ENCODE data around the gene ABI1.

Gene ABI1

GRCh38 chr10:26855186-26855585, 5.6 kb downstream of the ABI1 start:
- in situ Hi-C loops (cut with MboI; ENCODE audit: low sequenced_read_pairs) = no loop called here

GRCh38 chr10:26854524-26854923, 6.2 kb downstream of the ABI1 start:
- in situ Hi-C loops (cut with MboI; ENCODE audit: low sequenced_read_pairs) = no loop called here

GRCh38 chr10:26844396-26844975, 16.3 kb downstream of the ABI1 start:
- in situ Hi-C loops (cut with MboI; ENCODE audit: low sequenced_read_pairs) = no loop called here

- in situ Hi-C loops (cut with MboI; ENCODE audit: low sequenced_read_pairs) = no loop called here
These were observed 17.0 kb downstream of the ABI1 start for GRCh38 chr10:26843736-26844135.

- in situ Hi-C loops (cut with MboI; ENCODE audit: low sequenced_read_pairs) = no loop called here
These were observed 18.9 kb downstream of the ABI1 start for GRCh38 chr10:26841733-26842317.

GRCh38 chr10:26840938-26841732, 19.6 kb downstream of the ABI1 start:
- in situ Hi-C loops (cut with MboI; ENCODE audit: low sequenced_read_pairs) = no loop called here

GRCh38 chr10:26839966-26840627, 20.7 kb downstream of the ABI1 start:
- in situ Hi-C loops (cut with MboI; ENCODE audit: low sequenced_read_pairs) = no loop called here

- in situ Hi-C loops (cut with MboI; ENCODE audit: low sequenced_read_pairs) = no loop called here
These were observed 23.6 kb downstream of the ABI1 start for GRCh38 chr10:26837139-26837538.

- in situ Hi-C loops (cut with MboI; ENCODE audit: low sequenced_read_pairs) = no loop called here
These were observed 25.7 kb downstream of the ABI1 start for GRCh38 chr10:26835025-26835424.

- in situ Hi-C loops (cut with MboI; ENCODE audit: low sequenced_read_pairs) = no loop called here
These were observed 27.8 kb downstream of the ABI1 start for GRCh38 chr10:26832960-26833359.

GRCh38 chr10:26831936-26832335, 28.8 kb downstream of the ABI1 start:
- in situ Hi-C loops (cut with MboI; ENCODE audit: low sequenced_read_pairs) = no loop called here

GRCh38 chr10:26829810-26830515, 30.8 kb downstream of the ABI1 start:
- in situ Hi-C loops (cut with MboI; ENCODE audit: low sequenced_read_pairs) = no loop called here

- in situ Hi-C loops (cut with MboI; ENCODE audit: low sequenced_read_pairs) = no loop called here
These were observed 36.6 kb downstream of the ABI1 start for GRCh38 chr10:26824015-26824690.

GRCh38 chr10:26821699-26822570, 38.8 kb downstream of the ABI1 start:
- in situ Hi-C loops (cut with MboI; ENCODE audit: low sequenced_read_pairs) = no loop called here

GRCh38 chr10:26815500-26815899, 45.3 kb downstream of the ABI1 start:
- in situ Hi-C loops (cut with MboI; ENCODE audit: low sequenced_read_pairs) = no loop called here

- in situ Hi-C loops (cut with MboI; ENCODE audit: low sequenced_read_pairs) = no loop called here
These were observed 50.2 kb downstream of the ABI1 start for GRCh38 chr10:26810435-26811026.

- in situ Hi-C loops (cut with MboI; ENCODE audit: low sequenced_read_pairs) = no loop called here
These were observed 50.8 kb downstream of the ABI1 start for GRCh38 chr10:26809973-26810372.

GRCh38 chr10:26807532-26807931, 53.2 kb downstream of the ABI1 start:
- in situ Hi-C loops (cut with MboI; ENCODE audit: low sequenced_read_pairs) = no loop called here

GRCh38 chr10:26806557-26806956, 54.2 kb downstream of the ABI1 start:
- in situ Hi-C loops (cut with MboI; ENCODE audit: low sequenced_read_pairs) = no loop called here
